DMS53 treated with DMSO at 0.1 percent for 48 hours (cell line): ENCODE data around the gene LHX3.
"Not testable (repeated sequence)": the region's sequence is repeated elsewhere in the genome, so short reads cannot be mapped to it uniquely, and the experiment has no call there.

Experiments
- DNase-seq: peaks from one replicate; lab custom pipeline; 2025; ENCODE audit not compliant: unreplicated experiment; lab: John Stamatoyannopoulos, UW

Gene LHX3

GRCh38 chr9:136157477-136158265 is 47.3 kb downstream of the LHX3 start:
- no peak for DNase-seq

DNA sequence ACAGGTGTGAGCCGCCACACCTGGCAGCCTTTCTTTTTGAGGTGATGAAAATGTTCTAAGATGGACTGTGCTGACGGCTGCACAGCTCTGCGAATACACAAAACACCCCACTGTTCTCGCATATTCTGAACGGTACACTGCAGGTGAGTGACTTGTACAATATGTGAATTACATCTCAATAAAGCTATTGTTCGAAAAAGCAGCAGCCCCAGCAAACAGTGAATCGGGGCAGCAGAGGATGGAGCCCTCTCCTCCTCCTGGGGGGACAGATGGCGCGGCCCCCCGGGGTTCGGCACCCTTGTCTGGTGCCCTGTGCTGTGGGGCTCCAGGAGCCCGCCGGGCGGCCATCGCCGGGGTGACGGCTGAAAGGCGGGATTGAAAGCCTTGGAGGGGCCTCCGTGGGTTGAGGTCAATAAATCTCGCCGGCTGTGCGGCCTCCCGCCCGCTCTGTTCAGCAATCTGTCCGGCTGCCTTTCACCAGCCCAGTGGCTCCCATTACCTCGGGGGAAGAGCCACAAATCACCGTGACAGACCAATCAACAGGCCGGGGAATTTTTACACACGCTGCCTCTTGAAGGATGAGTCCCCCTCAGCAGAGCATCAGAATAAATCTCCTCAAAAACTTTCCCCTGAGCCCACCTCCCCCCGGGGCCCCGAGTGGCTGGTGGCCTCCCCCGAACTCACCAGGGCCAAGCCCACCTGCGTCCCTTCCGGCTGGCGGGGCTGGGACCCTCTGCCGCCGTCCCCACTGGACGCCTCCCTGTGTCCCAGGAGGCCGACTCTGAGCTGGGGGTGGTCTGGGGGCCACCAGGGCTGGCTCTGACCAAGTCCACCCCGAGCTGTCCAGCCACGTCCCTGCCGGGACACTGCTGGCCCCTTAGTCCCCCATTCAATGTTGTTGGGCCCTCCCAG is 48.5 kb downstream of the LHX3 start:
- no peak for DNase-seq

GRCh38 chr9:136155576-136155975 is 49.4 kb downstream of the LHX3 start:
- no peak for DNase-seq

DNA sequence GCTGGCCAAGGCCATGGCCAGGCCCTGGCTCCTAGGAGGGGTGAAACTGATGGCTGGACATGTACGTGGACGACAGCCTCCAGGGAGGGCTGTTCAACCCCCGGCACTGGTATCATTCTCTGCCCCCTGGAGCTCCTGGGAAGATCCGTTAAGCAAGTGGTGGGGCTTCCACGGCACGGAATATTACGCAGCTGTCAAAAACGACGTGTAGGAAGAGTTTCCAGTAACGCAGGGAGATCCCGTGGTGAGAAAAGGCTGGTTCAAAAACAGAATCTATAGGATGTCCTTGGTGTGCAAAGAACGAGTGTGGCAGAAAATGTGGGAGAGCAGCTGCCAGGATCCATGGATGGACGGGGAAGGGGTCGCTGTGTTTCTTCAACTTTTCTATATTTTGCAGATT is 50.0 kb downstream of the LHX3 start:
- DNase-seq = no peak

DNA sequence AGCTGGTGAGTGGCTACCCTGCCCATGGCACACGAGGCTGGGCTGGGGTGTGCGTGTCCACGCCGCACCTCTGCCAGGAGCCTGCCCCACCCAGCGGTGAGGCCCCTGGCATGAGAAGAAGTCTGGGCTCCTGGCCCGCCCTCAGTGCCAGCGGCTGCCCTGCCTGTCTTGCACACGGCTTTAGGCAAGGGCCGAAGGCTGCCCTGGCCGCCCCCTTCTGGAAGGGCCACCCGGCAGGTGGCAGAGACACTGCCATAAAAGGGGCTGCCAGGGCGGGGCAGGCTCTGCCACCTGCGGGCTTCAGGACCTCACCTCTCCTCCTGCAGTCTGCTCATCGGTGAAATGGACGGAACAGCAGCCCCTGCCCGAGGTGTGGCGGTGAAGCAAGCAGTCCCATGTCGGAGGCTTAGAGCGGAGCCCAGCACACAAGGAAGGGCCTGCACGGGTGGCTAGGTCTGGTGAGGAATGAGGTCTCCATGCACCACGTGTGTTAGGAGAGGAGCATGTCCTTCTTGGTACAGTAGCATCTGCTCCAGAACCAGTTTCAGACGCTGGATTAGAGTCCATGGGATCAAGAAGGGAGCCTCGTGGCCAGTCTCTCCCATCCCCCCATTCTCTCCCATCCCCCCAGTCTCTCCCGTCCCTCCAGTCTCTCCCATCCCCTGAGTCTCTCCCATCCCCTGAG is 51.4 kb downstream of the LHX3 start:
- DNase-seq = no peak

DNA sequence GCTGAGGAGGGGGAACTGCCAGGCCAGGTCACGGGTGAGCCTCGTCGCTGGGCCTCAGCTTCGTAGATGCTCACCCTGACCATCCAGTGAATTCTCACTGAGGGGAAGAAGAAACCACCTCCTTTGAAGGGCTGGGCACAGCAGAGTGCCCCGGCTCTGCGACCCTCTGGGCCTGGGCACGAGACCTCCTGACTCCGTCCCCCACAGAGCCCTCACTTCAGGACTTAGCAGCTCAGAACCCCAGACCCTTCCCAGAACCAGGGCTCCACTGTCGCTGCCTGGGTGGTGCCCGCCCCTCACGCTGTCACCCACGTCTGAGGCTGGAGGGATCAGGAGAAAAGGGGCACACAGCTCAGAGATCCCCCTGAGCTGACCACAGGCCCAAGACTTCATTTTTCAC is 52.0 kb downstream of the LHX3 start:
- no peak for DNase-seq

GRCh38 chr9:136152543-136152866 is 52.4 kb downstream of the LHX3 start:
- DNase-seq = no peak

DNA sequence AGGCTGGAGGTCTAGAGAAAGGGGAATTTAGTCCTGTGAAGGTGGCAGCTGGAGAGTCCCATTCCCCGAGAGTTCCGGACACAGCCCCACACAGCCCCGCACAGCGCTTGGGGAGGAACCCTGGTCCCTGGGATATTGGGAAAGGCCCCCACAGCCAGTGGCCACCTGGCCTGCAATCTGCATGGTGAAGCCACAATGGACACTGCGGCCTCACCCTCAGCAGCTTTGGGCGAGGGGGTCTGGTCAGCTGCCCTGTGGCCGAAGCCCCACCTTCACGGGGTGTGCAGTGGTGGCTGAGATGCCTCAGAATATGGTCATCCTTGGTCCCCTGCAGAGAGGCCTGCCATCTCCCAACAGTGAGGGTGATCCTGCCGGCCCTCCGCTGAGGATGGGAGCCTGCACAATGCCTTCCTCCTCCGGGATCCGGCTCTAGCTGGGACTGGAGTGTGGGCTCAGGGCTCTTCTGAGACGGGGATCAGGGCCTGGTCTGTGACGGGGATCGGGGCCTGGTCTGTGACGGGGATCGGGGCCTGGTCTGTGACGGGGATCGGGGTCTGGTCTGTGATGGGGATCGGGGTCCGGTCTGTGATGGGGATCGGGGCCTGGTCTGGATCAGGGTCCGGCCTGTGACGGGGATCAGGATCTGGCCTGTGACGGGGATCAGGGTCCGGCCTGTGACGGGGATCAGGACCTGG is 52.9 kb downstream of the LHX3 start:
- DNase-seq = no peak

DNA sequence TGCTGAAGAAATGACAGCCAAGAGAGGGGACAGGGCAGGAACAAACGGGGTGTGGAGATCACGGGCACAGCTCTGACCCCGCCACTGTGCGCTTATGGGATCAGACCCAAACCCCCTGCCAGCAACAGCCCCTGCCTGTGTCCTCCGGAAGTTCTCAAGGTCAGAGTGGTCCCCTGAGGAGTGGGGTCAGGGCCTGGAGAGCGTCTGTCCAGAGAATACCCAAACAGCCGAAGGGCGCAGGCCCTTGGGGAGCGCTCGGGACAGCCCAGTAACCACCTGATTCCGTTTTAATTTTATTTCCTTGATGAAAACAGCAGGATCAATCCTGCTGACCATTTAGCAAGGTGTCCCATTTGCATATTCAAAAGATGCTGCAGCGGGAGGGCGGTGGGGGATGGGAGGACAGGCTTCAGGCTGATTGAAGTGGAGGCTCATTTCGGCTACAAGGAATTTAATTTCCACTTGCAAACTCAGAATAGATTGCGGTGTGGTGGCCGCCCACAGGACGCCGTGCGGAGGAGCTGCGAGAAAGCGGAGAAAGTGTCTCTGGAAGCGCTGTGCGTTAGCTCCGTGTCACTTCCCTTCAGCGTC is 53.6 kb downstream of the LHX3 start:
- DNase-seq = no peak

GRCh38 chr9:136150664-136151213 is 54.2 kb downstream of the LHX3 start:
- DNase-seq = not testable (repeated sequence)

DNA sequence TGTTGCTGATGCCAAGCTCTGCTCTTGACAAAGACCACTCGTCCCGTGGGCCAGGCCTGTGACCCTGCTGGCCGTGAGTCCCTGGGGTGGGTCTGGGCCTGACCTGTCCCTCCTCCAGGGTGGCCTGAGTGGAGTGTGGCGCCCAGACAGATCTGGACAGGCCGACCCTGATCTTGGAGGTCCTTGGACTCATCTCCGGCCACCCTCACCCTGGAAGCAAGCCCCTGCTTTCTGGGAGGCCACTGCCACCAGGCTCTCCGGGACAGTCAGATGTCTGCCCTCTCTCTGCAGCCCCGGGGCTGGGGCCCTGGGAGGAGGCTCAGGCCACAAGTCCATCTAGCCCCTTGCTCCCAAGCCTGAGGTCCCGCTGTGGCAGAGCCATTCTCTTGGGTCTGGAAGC is 55.1 kb downstream of the LHX3 start:
- no peak for DNase-seq

GRCh38 chr9:136149337-136149736 is 55.6 kb downstream of the LHX3 start:
- no peak for DNase-seq

DNA sequence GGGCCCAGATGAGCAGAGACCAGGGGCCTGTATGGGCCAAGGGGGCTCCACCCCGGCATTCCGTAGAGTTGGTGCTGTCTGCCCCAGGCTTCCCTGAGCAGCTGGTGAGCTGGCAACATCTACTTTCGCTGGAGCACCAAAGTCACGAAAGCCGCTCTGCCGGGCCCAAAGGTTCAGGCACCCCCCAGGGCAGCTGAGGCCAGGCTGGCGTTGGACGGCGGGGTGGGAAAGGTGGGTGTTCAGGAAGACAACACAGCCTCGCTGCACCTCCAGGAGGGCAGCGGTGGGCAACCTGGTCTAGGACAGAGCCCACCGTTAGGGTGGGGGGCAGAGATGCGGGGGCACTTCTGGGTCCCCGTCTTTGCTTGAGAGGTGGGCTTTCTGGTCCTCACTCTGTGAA is 56.2 kb downstream of the LHX3 start:
- no peak for DNase-seq

DNA sequence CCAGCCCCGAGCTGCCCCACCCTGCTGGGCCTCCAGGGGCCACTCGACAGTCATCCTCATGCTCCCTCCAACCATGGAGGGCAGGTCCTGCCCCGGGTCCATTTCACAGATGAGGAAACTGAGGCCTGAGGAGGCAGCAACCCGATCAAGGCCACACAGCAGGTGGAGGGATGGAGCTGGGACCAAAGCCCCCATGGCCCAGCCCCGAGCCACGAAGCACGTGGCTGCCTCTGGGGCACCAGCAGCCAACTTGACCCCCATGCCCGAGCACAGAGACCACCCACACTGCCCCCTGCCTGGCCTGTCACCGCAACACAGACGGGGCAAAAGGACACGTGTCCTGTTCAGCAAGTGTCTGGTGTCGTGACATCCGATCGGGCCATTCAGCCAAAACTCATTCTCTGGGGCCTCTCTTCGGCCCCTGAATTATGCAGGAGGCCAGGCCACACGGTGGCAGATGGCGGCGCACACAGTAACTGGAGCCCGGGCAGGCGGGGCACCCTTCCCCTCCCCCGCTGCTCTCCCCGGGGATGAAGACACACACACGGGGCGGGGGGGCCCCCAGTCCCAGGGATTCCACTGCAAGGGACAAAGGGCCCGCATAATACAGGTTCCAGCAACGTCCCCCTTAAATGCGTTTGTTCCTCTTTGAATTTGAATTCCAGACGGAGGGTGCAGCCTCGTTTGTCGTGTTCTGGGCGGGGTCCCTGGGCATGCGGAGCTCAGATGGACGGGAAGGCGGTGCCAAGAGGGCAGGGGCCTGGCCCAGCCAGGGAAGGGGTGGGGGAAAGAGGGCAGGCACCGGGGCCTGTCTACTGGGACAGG is 56.8 kb downstream of the LHX3 start:
- no peak for DNase-seq

DNA sequence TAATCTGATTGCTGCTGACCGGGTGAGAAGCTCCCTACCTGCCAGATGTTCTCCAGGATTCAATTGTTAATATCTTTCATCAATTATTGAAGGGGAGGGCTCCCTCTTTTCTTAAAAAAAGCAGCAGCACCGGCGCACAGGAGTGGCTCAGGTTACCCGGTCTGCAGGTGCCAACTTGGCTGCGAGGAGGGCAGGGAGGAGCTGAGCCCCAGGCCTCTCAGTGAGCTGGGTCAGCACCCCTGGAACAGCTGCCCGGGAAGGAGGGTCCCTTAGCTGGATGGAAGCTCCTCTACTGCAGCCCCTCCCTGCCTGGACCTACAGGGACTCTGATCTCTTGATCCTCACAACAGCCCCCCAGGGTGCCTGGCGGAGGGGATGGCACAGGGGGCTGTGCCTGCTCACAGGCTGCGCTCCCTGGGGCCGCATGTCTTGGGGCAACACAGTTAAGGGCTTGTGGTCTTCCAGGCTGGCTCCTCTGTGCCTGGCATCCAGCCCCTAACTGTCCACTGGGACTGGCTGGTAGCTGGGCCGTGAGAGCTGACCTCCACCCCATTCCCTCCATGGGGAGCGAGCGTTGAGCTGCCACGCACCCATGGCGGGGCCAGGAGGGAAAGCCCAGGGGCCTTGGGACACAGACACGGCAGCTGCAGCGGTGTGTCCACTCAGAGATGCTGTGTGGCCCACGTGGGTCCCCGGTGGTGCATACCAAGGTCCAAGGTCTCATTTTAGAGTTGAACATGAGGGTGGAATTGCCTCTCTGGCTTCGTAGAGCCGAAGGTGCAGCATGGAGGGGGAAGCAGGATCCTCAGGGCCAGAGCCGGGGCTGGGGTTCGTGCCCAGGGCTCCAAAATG is 57.7 kb downstream of the LHX3 start:
- DNase-seq = no peak
